GM23248 (cell line): ENCODE results near the gene GSC2.

Experiments used
- EZH2 ChIP-seq: fragments of 200-600 bp; sonication (generic); IDR thresholded peaks from 2 replicates; pipeline ENCODE4 v1.6.1; 2018; ENCODE audit warnings: antibody characterized with exemption, mild to moderate bottlenecking; ENCODE audit not compliant: insufficient read depth, poor library complexity, severe bottlenecking
- EZH2phosphoT487 ChIP-seq: fragments of 200-600 bp; sonication (generic); IDR thresholded peaks from 2 replicates; pipeline ENCODE4 v1.6.1; 2018; ENCODE audit warnings: antibody characterized with exemption, moderate library complexity, mild to moderate bottlenecking, low read depth; ENCODE audit not compliant: insufficient read depth

DNA sequence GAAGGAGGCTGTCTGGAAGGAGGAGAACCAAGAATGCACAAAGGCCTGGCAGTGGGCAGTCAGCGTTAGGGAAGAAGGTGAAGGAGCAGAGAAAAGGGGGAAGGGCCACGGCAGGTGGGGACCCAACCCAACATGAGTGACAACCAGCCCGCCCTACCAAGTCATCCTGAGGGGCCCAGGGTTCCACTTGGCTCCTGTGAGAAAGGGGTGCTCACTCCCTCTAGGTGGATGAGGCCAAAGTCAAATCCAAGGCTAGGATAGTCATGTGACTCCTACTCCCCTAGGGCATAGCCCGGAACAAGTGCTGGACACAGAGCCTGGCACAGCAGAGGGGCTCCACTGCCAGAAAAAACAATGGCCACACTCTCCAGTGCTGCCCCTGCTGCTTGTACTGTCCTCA, 25.7 kb downstream of the GSC2 start:
- TF ChIP-seq EZH2 (no peak), EZH2phosphoT487 (no peak)
